Neural crest cell (in vitro differentiated cells): ENCODE measurements around the gene VPS37C. TPM values are rescaled to one million over a fixed set of nuclear protein-coding genes. Genes with fewer than 3 reads are reported as not detected.

Experiments
- DNase-seq: peaks from one replicate; pipeline ENCODE4 v3.0.0; 2021; ENCODE audit warnings: low read depth, mixed read lengths, low spot score
- H3K27ac Mint-ChIP-seq: one replicate; pipeline ENCODE4 v1.8.0; 2021; ENCODE audit warnings: mild to moderate bottlenecking, mixed read lengths; ENCODE audit not compliant: unreplicated experiment
- H3K27me3 Mint-ChIP-seq: 2 replicates; pipeline ENCODE4 v1.8.0; 2021; ENCODE audit warnings: low read depth, mild to moderate bottlenecking, mixed read lengths
- H3K36me3 Mint-ChIP-seq: 2 replicates; pipeline ENCODE4 v1.8.0; 2021; ENCODE audit warnings: low read depth, mild to moderate bottlenecking, mixed read lengths
- H3K4me1 Mint-ChIP-seq: 2 replicates; pipeline ENCODE4 v1.8.0; 2021; ENCODE audit warnings: mixed read lengths
- H3K4me3 Mint-ChIP-seq: one replicate; pipeline ENCODE4 v1.8.0; 2021; ENCODE audit warnings: mild to moderate bottlenecking, mixed read lengths
- H3K9me3 Mint-ChIP-seq: 2 replicates; pipeline ENCODE4 v1.8.0; 2021; ENCODE audit warnings: mixed read lengths
- total RNA-seq: library from RNA; stranded (reverse); gene quantifications from 2 replicates; pipeline ENCODE4 v1.2.1, GENCODE V29; 2021
- TF ChIP-seq, protein P1 (sequence below): fragments of 200-600 bp; sonication (generic); conservative IDR thresholded peaks from 2 replicates; pipeline ENCODE4 v1.5.0; 2021; ENCODE audit warnings: antibody characterized with exemption, mild to moderate bottlenecking

The VPS37C gene
- total RNA-seq, 1 donor from 2014 or later, result 25.8 TPM

- Mint-ChIP-seq H3K4me3 (no peak overlapping the region), H3K36me3 (no peaks in the 10 kb centered on the region), H3K9me3 (no peaks in the 10 kb centered on the region), H3K27ac (no peak overlapping the region), H3K4me1 (peaks cover 7% of the 10 kb centered on the region), H3K27me3 (no peaks in the 10 kb centered on the region)
- DNase-seq, result no peak
- TF ChIP-seq, protein P1, sequence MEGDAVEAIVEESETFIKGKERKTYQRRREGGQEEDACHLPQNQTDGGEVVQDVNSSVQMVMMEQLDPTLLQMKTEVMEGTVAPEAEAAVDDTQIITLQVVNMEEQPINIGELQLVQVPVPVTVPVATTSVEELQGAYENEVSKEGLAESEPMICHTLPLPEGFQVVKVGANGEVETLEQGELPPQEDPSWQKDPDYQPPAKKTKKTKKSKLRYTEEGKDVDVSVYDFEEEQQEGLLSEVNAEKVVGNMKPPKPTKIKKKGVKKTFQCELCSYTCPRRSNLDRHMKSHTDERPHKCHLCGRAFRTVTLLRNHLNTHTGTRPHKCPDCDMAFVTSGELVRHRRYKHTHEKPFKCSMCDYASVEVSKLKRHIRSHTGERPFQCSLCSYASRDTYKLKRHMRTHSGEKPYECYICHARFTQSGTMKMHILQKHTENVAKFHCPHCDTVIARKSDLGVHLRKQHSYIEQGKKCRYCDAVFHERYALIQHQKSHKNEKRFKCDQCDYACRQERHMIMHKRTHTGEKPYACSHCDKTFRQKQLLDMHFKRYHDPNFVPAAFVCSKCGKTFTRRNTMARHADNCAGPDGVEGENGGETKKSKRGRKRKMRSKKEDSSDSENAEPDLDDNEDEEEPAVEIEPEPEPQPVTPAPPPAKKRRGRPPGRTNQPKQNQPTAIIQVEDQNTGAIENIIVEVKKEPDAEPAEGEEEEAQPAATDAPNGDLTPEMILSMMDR, result no peak
Observed at GRCh38 chr11:61128947-61129638, 32.1 kb downstream of the VPS37C start.

- H3K27me3 Mint-ChIP-seq, result no peaks in the 10 kb centered on the region
- H3K9me3 Mint-ChIP-seq, result no peaks in the 10 kb centered on the region
- H3K4me1 Mint-ChIP-seq, result peaks cover 7% of the 10 kb centered on the region
- H3K36me3 Mint-ChIP-seq, result no peaks in the 10 kb centered on the region
- DNase-seq, result no peak
- H3K4me3 Mint-ChIP-seq, result no peak overlapping the region
- TF ChIP-seq, protein P1, result no peak
- no peak overlapping the region for H3K27ac Mint-ChIP-seq
Observed at GRCh38 chr11:61127991-61128390, 33.2 kb downstream of the VPS37C start.

GRCh38 chr11:61126256-61126655 is 35.0 kb downstream of the VPS37C start:
- H3K36me3 Mint-ChIP-seq, result no peaks in the 10 kb centered on the region
- DNase-seq, result no peak
- no peaks in the 10 kb centered on the region for H3K9me3 Mint-ChIP-seq
- H3K27ac Mint-ChIP-seq, result no peak overlapping the region
- no peak overlapping the region for H3K4me3 Mint-ChIP-seq
- TF ChIP-seq, protein P1, result no peak
- no peaks in the 10 kb centered on the region for H3K27me3 Mint-ChIP-seq
- peaks cover 7% of the 10 kb centered on the region for H3K4me1 Mint-ChIP-seq

DNA sequence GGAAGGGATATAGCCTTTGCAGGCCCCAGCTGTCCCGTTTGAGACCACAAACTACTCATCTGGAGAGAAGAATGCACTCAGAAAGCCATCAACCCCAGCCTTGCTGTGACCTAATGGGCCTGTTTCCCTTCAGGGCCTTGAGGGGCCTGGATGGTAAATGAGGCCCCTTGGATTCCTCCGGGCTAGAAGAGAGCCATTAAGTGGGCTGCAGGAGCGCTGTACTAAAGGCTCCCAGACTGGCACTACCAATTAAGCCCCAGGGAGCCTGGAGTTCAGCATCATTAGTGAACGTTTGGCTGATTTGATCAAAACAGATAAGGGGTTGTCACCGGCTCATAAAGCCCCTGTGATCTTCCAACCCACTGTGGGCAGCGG is 35.9 kb downstream of the VPS37C start:
- Mint-ChIP-seq H3K4me3 (no peak overlapping the region), H3K4me1 (peaks cover 7% of the 10 kb centered on the region), H3K27ac (no peak overlapping the region), H3K27me3 (no peaks in the 10 kb centered on the region), H3K36me3 (no peaks in the 10 kb centered on the region), H3K9me3 (no peaks in the 10 kb centered on the region)
- no peak for DNase-seq
- TF ChIP-seq, protein P1, result no peak

DNA sequence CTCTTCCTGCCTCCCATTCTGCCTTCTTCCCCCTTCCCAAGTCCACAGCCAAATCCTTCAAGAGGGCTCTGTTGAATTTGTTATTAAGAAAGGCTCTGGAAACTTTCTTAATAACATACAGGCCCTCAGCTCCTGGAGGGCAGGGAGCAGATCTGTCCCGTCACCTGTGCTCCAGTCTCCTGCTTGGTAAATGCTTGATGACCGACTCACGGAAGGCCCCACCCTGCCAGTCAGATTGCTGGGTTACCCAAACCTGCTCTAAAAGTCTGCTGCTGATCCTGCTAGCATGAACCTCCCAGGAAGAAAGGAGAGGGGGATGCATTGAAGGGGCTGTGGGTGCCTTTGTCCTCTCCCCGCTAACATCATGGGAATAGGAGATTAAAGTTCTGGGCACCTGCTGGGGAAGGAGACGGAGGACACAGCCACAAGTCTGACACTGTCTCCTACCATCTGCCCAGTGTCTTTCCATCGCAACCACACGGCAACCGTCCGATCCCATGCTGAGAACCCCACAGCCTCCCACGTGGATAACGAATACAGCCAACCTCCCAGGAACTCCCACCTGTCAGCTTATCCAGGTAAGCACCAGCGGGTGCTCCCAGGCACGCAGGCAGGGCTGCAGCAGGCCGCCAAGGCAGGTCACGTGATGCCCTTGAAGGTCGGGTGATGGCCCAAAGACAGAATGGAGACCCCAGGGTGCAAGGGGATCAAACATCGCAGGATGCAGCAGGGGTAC is 36.5 kb downstream of the VPS37C start:
- DNase-seq, result no peak
- TF ChIP-seq, protein P1, result no peak
- H3K36me3 Mint-ChIP-seq, result no peaks in the 10 kb centered on the region

More for the DNA sequence above, 36.5 kb downstream of the VPS37C start:
- peaks cover 2% of the 10 kb centered on the region for H3K4me1 Mint-ChIP-seq
- no peaks in the 10 kb centered on the region for H3K27me3 Mint-ChIP-seq
- H3K27ac Mint-ChIP-seq, result no peak overlapping the region
- H3K4me3 Mint-ChIP-seq, result peak overlapping the region; percentile 0
- H3K9me3 Mint-ChIP-seq, result no peaks in the 10 kb centered on the region
